KBM-7 (cell line): ENCODE measurements around the gene RASGEF1C.

Source experiments
- DNase-seq: peaks from one replicate; pipeline ENCODE4 v3.0.0-alpha.2; 2015
- in situ Hi-C: fragments of 300-500 bp; cut with MboI; formaldehyde crosslinking; loops from 2 replicates; pipeline ENCODE4 v1.14.3; 2020; ENCODE audit warnings: low sequenced_read_pairs, low pct_unique_long_range_greater_than_20kb, mixed read lengths

The RASGEF1C gene

DNA sequence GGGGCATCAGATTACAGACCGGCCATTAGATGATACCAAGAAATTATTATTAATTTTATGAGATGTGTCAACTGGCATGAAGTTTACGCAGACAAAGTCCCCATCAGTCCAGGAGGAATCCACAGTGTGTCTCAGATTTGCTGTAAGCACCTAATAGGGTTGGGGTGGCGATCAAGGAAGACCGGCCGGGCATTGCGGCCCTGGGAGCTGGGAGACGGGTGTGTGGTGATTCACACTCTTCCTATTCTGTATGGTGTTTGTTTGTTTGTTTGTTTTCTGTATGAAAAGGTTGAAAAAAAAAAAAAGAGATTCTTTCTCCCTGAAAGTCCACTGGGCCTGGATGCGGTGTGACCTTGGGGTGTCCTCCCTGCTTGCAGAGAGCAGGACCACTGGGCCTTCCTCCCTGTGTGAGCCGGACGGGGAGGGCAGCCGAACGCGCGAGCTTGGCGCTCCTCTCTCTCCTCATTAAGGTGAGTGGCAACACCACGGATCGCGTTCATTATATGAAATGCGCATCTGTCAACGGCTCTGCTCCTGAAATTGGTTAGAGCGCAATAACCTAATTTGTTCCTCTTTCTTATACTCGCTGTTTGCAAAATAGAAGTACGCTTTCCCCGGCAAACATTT, 15.1 kb downstream of the RASGEF1C start:
- no peak for DNase-seq
- in situ Hi-C loops: no loop called here

DNA sequence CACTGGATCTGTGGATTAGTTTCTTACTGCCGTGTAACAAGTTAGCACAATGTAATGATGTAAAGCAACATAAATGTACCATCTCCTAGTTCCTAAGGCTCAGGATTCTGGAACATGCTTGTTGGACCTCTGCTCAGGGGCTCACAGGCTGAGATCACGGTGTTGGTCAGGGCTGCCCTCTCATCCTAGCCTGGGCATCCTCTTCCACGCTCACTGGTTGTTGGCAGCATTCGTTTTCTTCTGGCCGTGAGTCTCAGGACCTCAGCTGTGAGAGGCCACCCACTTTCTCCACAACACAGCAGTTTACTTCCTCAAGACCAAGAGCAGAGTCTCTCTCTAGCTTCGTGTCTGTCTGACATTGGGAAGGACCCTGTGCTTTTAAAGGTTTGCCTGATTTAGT, 17.3 kb downstream of the RASGEF1C start:
- in situ Hi-C loops: no loop called here
- DNase-seq: no peak

DNA sequence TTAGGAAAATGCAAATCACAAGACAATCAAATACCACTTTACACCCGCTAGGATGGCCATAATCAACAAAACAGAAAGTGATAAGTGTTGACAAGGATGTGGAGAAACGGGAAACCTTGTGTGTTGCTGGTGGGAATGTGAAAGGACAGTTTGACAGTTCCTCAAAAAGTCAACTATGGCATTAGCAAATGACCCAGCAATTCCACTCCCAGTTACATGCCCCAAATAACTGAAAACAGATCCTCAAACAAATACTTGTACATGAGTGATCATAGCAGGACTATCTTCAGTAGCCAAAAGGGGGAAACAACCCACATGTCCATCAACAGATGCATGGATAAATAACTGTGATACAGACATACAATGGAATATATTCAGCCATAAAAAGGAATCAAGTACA, 21.2 kb downstream of the RASGEF1C start:
- no peak for DNase-seq
- in situ Hi-C loops: no loop called here

DNA sequence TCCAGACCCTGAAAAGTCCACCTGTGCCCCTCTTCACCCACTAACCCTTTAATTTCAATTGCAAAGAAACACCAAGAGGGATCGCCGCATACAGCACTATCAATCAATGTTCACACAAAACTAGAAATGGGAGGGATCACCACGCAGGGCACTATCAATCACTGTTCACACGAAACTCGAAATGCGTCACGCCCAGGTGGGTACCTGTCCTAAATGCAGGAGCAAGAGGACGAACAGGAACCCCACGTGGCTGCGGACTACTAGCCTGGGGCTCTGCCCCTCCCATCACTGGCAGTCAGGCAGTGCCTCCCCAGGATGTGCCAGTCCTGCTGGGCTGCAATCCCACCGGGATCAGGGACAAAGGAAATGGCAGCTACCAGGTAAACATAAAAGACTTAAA, 28.2 kb downstream of the RASGEF1C start:
- no peak for DNase-seq
- in situ Hi-C loops: no loop called here

DNA sequence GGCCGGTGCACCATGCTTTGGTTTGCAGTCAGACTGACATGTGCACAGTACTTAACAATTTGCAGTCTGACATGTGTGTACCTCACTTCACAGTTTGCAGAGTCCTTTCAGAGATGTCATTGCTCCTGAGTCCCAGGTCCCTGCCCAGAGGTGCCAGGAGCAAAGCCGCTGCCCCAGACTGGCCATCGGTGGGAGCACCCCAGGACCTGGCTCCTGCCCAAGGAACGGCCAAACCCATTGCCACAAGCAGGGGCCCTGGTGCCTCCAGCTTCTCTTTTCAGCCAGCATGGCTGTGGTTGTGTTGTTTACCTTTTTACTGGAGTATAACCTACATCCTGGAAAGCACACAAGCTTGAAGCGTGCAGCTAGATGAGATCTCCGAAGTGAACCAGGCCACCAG, 28.6 kb downstream of the RASGEF1C start:
- in situ Hi-C loops: no loop called here
- no peak for DNase-seq

DNA sequence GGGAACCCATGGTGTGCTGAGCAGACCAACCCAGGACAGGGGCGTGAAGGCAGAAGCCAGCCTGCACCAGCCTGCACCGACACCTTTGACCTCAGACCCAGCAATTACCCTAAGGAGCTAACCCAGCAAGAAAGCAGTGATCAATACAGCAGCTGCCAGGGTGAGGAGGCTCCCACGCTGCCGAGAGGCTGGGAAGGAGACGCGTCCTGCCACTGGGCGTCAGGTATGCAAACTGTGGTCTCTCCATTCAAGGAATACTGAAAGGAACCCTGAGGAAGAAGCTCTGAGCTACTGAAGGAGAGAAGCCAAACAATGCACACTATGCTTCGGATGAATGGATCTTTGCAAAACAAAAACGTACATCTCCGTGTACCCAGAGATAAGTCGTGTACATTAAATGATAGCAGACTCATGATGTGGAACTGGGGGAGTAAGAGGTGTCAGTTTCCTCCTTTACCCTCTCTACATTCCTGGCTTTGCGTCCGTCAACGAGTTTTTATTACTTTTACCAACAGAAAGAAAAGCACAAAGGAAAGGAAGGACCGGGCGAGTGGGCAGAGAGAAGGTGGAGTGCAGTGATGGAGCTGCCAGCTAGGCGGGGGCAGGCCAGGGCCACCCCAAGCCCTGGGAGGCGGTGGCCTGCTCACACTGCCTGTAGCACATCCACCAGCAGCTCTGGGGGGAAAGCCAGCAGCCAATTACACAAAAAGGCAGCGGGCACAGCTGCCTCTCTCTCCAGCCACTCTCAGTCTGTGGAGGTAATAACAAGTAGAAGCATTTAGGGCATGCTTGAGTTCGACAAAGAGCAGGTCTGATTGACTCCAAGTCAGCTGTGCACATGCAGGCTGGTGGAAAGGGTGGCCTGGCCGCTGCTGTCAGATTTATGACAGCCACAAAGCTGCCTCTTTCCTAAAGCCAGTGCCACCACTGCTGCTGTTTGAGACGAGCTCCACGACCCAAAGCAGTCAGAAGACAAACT, 29.3 kb downstream of the RASGEF1C start:
- in situ Hi-C loops: no loop called here
- DNase-seq: no peak

DNA sequence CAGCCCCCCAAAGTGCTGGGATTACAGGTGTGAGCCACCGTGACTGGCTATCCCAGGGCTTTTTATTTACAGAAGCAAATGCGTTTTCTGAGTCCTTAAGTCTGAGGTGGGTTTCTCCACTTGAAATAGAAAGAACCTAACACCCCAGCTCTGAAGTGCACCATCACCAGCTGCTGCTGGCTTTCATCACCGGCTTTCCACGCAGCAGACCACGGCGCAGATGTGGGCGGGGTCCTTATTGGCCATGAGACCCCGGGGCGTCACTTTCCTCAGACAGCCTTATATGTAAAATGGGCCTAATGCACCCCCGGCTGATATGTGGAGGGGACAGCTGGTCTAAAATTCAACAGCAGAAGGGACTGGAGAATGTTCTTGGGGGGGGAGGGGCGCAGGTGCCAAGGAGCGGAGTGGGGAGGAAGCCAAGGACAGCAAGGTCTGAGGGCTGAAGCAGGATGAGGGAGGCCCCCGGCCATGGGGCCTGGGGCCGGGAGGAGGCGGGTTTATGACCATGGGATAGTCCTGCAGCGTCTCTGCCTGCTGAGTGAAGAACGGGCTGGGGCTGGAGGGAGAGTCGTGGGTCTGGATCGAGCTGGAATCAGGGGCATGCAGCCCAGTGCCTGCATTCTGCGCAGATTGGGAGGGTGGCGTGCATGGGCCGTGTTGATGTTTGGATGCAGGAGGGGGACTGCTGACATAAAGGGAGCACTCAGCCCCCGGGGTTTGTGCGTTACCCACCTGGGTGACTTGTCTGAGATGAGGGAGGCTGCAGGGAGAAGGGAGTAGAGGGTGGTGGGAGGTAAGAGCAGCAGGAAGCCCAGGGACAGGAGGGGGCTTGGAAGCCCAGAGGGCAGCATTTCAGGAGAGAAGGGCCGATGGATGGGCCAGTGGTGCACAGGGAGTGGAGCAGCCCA, 30.2 kb downstream of the RASGEF1C start:
- DNase-seq: no peak
- in situ Hi-C loops: no loop called here

DNA sequence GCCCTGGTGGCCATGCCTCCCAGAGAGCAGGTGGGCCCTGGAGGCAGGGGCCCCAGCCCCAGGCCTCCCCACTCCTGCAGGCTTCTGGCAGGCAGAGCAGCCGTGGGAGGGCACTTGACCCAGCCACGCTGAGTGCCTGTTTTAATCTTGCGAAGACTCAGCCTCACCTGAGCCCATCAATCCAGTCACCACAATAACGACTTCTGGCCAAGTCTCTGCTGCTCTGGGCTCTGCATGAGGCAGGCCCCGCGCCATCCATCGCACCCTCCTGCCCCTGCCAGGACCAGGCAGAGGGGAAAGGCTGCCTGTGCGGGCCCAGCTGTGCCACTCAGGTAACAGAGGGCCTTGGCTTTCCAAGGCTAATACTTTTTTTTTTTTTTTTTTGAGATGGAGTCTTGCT, 32.8 kb downstream of the RASGEF1C start:
- in situ Hi-C loops: no loop called here
- DNase-seq: no peak

DNA sequence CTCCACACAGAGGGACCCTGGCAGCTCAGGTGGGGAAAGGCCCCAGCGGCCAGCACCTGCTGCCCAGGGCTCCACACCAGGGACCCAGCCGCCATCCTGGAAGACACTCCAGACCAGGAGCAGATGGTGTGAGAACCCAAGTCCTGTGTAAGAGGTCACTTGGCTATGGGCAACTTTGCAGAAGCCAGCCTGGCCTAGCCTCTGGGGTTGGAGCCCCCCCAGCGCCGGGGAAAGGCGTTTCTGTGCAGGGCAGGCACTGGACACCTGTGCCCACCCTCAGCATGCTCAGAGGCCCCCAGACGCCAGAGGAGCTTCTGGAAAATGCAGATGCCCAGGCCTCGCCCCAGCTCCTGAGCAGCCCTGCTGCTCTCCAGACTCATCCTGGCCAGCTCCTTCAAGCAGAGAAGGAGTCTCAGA, 34.0 kb downstream of the RASGEF1C start:
- in situ Hi-C loops: no loop called here

DNA sequence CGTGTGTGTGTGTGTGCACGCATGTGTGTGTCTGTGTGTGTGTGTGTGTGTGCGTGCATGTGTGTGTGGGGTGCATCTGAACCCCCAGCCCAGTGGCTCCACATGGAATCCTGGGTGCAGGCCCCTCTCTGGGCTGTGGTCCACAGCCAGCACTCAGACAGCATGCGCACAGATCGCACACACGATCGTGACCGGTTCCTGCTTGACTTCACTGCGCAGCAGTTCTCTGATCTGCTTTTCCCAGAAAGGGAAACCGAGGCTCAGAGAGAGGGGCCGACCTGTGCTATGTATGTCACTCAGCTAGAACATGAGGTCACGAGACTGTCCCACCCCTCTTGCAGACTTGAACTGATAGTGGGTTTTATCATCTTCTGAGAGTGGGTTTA, 34.4 kb downstream of the RASGEF1C start:
- in situ Hi-C loops: no loop called here
- no peak for DNase-seq

More for the DNA sequence above, 34.0 kb downstream of the RASGEF1C start:
- DNase-seq: no peak

DNA sequence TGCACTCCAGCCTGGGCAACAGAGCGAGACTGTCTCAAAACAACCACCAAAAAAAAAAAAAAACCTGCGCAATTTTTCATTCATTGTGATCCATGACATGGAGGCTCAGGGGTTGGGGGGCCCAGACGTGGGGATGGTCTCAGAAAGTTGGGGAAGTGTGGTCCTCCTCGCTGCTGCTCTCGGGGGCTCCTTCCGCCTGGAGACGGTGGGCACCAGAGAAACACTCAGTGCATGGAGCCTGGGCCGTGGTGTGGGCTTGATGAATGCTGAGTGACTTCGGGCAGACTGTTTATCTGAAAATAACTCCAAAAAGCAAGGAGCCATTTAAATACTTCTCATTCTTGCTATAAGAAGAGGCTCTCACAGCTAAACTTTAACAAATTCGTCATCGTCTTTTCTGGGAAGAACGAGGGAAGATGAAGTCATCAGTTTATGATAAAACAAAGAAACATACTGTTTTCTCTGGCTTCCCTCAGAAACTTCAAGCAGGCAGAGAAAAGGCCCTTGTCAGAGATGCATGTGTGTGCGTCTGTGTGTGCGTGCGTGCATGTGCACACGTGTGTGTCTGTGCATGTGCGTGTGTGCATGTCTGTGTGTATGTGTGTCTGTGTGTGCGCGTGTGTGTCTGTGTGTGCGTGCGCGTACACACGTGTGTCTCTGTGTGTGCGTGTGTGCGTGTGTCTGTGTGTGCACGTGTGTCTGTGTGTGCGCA, 35.0 kb downstream of the RASGEF1C start:
- in situ Hi-C loops: no loop called here
- DNase-seq: no peak

DNA sequence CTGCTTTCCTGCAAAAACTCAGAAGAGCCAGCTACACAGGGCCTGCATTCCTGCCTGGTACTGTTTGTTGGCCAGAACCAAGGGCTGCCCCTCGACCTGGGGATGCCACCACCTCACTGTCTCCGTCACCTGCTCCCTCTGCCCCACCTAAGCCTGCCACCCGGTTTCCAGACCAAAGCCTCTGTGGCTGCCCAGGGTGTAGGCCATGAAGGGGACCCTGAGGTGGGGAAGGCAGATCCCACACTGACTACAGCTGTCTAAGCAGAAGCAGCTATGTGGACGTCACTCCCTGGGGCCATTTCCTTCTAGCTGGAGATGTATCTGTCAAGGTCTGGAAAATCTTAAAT, 35.8 kb downstream of the RASGEF1C start:
- in situ Hi-C loops: no loop called here
- no peak for DNase-seq

DNA sequence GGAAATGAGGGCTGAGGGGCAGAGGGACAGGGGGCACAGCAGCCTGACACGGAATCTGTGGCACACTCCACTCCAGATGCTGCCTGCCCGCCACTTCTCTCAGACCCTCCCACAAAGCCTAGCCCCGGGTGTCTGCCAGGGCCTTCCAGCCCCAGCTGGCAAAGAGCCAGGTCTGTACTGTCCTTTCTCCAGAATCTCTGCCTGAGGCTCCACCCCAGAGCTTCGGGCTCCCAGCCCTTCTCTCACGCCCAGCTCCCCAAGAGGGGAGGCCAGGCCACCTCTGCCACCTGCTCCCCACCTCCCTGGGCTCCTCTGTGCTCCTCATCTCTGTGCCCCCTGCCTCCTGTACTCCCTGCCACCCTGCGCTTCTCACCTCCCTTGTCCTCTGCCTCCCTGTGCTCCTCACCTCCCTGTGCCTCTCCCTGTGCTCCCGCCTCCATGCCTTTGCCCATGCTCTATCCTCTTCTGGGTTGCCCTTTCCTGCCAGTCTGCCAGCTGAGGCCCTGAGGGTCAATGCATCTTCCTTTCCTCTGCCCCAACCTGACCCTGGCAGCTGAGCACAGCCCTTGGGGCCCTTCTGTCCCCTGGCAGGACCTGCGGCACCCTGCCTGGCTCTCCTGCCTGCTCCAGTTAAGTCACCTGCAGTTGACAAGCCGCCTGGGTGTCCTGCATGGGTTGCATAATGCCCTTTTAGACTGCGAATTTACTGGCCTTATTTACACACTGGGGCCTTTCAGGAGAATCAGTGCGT, 36.4 kb downstream of the RASGEF1C start:
- in situ Hi-C loops: no loop called here

DNA sequence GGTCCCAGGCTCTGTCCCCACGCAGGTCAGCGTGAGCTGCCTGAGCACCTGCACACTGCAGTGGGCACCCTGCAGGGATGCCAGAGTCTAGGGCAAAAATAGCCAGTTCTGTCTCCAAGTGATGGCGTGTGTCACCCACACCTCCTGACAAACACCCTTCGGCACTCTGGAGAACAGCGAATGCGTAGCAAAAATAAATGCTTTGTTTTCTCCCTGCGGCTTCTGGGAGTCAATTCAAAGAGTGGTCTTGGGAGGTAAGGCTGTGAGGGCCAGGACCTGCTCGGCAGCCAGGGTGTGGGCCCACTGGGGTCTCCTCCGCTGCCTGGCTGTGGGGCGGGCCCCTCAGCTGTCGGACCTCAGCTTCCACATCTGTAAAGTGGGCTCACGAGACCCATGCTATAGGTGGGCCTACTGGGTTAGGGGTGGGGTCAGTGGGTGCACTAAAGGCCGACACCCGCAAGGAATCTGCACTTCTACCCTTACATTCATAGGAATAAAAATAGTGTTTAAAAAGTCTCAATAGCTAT, 37.4 kb downstream of the RASGEF1C start:
- in situ Hi-C loops: no loop called here
- no peak for DNase-seq

More for the DNA sequence above, 36.4 kb downstream of the RASGEF1C start:
- no peak for DNase-seq

DNA sequence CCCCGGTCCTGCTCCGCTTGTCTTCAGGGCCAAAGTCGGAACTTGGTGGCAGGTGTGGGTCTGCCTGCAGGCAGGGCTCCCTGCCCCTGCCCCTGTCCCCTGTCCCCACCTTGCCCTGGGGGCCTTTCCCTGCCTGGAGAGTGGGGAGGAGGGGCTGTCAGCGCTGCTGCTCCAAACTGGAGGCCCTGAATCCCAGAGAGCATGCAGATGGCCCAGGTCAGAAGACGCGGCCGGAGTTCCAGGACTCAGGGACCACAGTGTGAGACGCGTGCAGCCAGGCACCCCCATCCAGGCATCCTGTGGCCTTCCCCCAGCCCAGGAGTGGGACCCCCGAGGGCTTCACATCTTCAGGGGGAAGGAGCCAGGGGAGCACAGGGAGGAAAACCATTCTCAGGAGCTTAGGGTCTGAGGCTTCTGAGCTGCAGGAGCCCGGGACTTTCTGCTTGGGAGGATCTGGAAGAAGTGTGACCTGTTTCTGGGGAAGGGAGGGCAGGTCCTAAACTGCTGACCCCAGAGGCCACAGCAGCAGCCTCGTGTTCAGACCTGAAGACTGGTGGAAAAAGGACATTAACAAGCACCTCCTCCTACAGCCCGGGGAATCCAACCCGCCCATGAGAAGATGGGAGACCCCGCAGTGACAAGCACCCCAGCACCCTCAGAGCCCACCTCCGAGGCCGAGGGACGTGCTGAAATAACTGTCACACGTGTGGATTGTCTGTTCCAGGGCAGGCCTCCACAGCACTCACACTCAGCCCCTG, 38.0 kb downstream of the RASGEF1C start:
- in situ Hi-C loops: no loop called here
- DNase-seq: no peak

DNA sequence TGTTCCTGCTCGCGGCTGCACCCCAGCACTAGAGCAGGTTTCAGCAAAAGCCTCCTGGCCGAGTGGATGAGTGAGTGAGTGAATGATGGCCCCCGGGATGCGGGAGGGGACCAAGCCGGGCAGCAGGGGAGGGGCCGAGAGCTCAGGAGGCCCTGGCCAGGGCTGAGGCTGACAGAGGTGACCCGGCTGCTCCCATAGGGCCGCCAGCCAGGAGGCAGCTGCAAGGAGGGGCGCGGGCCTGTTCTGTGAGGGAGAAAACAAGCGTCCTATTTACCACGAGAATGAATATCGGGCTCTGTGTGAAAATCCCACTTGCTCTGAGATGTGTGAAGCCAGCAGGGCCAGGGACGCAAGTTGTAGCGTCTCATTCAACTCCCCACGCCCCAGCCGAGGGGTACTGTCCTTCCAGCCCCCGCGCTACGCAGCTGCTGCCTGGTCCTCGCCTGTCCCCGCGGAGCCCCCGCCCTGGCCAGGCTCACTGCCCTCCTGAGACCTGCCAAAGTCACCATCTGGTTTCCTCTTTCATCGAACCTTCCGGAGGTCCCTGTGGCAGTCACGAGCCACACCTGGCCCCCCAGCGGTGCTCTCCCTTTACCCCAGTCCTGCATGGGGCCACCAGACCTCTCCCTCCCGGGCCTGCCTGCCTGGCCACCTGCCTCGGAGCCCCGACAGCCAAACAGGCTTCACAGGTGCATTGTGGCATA, 38.8 kb downstream of the RASGEF1C start:
- in situ Hi-C loops: no loop called here
- DNase-seq: no peak
